Esophagus mucosa (tissue), 1 donor: ENCODE results near the gene ETV5. TPM values are rescaled to one million over a fixed set of nuclear protein-coding genes. Genes with fewer than 3 reads are reported as not detected.

ENCODE experiments used
- ATAC-seq: fragments of 200-7000 bp; cut with Tn5 transposase; one replicate; pipeline ENCODE4 v1.9.1; 2020
- total RNA-seq: library from RNA; stranded (reverse); gene quantifications from one replicate; pipeline ENCODE4 v1.2.4, GENCODE V29; 2023
- donor health status: DM: yes; HTN: yes; CAD: no.

Gene ETV5
- total RNA-seq, 1 donor from 2014 or later: 4.3 TPM

DNA sequence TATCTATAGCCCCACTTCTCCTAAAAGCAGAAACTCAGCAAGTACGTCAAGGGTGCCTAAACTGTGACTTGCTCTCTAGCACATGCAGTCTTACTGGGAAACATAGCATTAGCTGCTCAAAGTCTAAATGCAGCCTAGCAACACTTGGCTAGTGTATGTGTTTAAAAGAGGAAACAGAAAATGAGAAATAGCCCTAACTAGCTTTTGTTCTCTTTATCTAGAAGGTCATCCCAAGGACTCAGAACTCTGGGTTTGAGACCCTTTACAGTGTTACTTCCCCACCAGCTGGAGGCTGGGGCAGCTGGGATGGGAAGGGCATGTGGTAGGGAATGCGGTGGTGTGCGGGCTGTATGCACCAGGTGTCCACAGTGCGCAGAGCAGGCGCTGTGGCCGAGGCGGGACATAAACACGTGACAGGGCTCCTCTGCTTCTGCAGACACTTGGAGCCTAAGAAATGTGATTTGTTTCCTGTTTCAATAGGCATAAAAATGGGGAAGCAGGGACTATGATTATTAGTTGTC, 13.3 kb downstream of the ETV5 start:
- no peak for ATAC-seq

DNA sequence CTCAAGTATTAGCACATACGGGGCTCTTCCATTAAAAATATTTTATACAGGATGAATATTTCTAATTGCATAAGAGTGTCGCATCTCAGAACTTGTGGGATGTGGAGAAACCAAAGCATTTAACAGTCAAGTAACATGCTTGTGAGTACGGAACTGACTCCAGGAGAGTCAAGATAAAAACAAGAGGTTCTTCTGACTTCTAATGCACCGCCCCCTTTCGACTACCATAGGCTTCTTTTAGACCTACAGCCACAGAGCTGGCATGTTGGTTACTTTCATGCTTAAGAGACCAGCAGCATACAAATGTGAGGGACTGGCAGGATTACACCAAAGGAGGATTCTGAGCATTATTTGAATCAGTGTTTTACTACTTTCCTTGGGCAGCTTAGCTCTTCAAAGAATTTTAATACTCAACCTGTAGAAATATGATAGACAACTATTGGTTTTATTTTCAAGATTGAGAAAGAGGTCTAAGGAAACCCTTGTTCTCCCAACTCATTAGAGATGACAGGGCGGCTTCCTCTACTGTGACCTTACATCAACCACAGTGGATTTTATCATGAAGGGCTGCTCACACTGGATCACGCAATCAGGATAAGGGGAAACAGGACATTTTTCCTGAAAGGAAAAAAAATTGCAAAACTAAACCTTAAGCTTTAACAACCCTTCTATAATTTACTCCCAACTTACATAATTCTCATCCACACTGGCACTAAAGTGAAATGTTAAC, 14.0 kb downstream of the ETV5 start:
- no peak for ATAC-seq

DNA sequence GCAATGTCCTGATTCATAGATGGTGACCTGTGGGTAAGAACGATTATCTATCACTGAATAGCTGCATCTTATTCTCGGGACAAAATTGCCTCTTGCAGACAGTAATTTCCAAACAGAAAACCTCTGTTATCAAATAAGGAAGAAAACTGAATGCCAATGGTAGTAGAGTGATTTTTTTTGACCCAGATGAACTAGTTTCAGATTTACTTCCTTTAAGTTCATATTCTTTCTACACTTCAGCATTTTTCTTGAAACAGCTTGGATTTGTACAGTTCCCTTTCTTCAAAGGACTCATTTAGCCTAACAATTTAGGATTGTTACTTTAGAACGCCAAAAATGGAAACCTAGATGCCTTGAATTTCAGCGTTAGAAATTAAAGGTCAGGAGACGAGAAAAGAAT, 14.6 kb downstream of the ETV5 start:
- ATAC-seq: no peak

DNA sequence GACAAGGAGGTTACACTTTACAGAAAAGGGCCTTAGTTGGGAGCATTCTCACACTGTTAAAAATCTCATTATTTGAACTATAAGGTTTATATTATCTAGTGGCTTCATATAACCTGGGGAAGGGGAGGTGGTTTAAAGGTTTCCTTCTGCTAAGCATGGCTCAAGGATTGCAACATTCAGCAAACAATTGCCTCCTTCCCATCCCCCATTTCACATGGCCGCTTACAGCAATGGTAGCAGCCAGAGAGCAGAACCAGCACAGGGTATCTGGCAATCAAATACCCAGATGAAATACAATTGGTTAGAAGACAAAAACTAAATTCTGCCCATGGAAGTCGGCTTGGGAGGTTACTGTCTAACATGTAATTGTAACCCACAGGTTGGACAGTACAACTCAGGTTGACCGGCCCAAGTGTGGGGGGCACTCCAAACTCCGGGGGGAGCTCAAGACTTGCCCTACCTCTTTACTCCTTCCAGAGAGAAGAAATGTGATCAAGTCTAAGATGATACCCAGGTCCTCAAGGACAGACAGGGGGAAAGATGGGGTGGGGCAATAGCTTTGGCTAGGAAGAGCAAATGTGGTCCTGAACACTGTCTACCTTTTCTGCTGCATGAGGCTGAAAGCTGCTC, 15.5 kb downstream of the ETV5 start:
- ATAC-seq: no peak

DNA sequence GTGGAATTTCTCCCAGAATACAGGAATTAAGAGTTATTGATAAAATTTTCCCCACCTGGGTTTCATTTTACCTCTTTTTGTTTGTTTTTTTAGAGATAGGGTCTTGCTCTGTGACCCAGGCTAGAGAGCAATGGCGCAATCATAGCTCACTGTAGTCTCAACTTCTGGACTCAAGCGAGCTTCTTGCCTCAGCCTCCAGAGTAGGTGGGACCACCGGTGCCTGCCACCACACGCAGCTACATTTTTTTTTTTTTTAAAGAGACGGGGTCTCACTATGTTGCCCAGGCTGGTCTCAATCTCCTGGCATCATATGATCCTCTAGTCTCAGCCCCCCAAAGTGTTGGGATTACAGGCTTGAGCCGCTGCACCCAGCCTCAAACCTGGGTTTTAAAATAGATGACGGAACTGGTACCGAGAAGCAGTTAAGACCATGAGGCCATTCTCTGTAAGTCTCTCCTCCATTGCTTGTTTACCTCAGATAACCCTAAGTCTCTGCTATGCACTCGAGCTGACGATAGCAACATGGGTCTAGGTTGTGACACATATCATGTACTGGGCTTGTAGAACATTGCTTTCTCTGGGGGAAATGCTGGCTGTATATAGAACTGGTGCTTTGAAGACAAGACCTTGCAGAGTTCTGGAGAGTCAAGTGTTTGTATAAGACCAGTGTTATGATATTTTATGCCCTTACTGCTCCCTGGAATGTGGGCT, 16.4 kb downstream of the ETV5 start:
- no peak for ATAC-seq

DNA sequence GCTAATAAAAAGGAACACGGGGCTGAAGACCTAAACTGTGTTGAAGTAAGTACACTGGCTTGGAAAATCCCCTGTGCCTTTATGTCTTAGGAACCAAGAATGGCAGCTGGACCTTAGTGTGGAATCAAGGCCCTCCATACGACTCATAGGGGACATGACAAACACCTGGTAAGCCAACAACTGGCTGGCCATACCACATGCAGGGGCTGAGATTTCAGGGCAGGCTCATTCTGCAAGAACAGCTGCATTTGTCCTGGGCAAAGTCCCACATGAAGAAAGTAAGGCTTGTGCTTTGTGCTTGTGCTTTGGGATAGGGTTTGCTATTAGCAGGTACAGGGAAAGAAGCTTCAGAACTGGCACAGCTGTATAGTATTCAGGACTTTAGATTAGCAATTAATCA, 18.0 kb downstream of the ETV5 start:
- ATAC-seq: no peak

DNA sequence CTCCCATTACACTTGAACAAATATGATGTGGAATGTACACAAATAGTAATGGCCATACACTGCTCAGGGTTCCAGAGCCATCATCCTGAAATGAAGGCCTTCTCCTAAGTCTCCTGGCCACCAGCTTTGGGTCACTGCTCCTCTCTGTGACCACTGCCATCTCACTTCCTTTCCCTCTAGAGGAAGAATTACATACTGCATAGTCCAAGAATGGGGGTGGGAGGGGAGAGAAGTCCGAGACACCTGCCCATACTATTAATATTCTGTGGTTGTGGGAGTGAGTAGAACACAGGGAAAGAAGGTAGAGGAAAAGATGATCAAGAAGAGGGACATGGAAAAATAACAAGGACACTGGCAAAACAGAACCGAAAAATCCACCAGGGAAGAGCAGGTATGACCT, 20.6 kb downstream of the ETV5 start:
- no peak for ATAC-seq

DNA sequence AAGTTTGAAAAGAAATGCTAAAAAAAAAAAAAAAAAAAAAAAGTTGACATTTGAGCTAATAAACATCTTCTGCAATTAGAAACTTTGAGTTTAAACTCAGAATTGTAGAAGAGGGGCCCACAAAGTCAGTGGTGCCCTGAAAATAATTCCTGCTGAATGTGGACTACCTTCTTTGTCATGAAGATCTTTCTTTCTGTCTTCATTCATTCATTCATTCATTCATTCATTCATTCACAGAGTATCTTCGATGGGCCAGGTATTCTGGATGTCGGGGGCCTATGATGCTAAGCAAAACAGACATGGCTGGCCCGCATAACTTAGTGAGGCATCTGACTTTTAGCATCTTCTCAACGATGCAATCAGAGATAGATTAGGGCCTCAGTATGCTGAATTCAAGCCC, 24.6 kb downstream of the ETV5 start:
- no peak for ATAC-seq

DNA sequence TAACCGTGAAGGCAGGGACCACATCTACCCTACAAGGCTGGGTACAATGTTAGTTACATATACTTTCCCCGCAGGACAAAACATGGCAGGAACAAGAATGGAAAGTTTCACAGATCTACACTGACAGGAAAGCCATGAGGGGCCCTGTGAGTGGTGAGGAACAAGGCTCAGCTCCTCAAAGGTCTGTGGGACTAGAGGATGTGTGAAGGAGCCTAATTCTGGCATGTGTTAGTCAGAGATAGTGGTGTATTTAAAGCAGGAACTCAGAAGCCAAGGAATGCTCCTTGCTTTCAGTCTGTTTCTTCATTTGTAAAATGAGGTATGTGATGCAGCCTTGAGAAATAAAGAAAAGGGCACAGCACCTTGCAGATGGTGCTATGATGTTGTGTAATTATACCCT, 25.1 kb downstream of the ETV5 start:
- ATAC-seq: no peak

DNA sequence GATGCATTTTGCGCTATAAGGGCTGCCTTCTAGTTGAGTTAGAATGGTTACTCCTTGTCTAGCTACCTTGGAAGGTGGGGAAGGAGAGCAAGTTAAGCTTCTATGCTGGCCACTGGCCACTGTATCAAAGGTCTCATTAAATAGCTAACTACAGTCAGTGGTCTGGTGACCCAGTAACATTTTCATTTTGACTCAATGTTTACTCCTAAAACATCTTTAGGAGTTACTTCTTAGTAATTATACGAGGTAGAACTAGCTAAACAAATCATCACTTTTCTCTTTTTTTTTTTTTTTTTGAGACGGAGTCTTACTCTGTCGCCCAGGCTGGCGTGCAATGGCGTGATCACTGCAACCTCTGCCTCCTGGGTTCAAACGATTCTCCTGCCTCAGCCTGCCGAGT, 26.7 kb downstream of the ETV5 start:
- ATAC-seq: no peak

DNA sequence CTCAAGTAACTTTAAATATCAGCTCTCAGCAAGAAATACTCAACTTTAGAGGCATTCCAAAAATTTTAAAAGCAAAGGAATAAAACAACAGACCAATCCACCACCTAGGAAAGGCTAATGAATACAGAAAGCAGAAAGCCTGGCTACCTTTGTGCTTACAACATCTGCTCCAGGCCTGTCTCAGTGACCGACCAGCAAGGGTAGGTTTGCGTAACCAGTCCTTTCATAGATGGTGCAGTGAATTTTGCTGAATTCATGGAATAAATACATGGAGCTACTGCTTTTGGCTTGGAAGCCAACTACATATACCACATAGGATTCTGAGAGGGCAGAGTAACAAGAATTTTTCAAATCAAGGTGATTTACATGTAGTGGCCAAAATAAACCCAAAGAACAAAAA, 27.2 kb downstream of the ETV5 start:
- ATAC-seq: no peak

DNA sequence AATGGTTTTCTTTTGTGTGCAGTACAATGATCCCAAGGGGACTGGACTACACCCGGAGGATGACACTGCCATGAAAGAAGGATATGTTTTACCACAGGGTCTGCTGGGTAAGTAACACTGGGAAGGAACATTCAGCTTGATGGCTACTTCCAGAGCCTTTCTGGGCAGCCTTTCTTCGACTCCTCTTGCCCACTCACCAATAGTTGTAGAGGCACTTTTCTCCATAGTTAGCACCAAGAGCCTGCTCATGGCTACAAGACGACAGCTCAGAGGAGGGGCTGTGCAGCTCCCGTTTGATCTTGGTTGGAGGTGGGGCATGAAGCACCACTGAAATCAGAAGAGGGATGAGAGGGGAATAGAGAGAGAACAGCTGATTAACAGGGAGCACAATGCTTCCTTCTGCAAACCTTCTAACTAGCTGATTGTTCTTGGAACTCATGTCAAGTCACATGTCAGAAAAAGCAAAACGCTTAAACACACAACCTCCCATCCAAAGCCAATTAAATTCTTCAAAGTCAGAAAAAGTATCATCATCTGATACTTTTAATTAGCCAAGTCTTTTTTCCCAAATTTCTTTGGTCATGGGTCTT, 27.9 kb downstream of the ETV5 start:
- no peak for ATAC-seq

DNA sequence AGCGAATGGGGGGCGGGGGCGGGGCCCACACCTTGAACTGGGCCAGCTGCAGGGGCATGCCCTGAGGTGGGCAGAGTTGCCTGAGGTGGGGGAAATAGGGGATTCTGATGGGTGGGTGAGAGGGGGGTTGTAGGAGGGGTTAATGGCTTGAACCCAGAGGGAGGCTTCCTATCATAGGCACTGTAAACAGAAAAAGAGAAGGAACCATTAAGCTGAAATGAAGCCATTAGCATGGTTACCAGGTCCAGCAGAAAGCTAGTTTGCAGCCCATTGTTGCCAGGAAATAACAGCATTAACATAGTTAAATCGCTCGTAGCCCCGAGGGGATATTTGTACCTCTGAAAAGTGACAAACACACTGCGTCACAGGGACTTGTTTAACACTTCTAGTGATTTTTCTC, 29.0 kb downstream of the ETV5 start:
- no peak for ATAC-seq

DNA sequence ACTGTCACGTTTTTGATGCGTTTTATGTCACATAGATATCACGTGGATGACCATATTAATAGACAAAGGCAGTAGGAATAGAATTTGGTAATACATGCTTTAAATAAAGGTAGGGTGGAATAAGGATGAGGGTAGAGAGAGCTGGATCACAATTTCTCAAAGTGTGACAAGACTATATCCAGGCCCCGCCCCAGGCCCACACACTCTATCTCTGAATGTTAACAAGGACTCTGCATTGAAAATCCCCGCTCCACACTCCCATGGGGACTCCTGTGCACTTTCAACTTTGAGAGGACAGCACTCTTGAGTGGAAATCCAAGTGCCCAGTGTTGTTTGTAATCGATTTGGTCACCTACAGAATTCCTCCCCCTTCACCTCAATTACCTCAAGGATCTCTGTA, 31.4 kb downstream of the ETV5 start:
- ATAC-seq: no peak

DNA sequence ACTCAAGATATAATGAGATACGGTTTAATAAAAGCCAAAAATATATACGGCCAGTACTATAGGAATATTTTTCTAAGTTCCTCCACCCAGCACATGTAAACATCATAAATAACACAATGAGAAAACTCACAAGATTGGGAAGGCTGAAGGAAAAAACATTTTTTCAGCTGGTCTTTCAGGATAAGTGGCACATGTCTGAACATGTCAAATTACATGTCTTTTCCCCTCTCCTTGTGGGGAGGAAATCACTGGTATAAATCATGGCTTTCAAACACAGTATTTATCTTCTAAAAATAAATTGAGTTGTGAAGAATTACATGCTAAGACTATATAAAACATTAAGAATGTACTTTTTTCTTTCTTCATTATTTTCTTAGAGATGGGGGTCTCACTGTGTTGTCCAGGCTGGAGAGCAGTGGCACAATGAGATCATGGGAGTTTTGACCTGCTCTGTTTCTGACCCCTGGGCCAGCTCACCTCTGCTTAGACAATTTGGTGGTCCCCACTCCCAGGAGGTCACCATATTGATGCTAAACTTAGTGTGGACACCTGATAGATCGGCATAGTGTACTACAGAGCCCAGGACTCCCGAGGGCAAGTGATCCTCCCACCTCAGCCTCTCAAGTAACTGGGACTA, 32.8 kb downstream of the ETV5 start:
- no peak for ATAC-seq

DNA sequence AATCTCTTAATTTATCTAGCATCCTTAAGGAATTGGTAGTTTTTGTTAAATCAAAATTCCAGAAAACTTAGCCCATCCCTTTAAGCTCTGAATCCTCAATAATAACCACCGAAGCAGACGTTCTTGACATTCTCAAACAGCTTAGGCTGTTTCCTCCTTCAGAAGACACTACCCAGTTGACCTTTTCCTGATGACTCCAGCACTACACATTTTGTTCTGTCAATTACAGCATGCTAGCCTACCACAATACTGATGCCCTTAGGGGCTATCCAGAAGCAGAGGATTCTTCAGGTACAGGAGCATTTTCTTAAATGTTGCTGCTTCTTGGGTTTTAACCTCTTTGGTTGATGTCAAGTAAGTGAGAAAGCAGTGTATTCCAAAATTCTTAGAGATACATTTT, 33.4 kb downstream of the ETV5 start:
- ATAC-seq: no peak

DNA sequence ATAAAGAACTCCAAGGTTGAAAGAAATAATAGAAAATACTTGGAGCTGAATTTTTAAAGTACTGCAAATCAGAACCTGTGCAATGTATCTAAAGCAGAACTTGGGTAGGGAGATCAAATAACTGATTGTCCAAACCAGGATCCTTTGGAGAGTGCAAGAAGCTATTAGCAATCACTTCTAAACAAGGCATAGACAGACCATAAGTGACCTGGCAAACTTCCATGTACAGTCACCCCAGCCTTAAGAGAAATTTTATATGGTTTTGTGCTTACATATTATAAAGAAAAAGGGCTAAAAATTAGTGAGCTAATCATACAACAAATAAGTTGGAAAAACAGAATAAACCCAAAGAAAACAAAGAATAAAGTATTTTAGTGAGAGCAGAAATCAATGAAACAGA, 35.2 kb downstream of the ETV5 start:
- ATAC-seq: no peak

DNA sequence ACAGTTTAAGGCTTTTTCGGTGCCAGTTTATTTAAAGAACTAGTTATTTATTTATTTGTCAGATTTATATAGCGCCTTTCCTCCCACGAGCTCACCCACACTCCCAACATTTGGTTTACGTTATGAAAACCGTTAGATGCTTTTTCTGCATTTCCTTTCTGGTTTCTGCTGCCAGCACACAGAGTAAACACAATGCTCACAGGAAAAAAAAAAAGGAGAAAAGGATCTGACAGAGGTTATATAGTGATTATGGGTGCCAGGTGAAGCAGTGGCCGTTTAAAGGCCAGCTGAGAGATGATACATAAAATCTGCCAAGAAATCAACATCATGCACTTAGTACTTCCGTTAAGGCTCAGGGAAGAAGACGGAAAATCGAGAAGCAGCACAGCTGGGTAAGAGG, 37.9 kb downstream of the ETV5 start:
- ATAC-seq: no peak

DNA sequence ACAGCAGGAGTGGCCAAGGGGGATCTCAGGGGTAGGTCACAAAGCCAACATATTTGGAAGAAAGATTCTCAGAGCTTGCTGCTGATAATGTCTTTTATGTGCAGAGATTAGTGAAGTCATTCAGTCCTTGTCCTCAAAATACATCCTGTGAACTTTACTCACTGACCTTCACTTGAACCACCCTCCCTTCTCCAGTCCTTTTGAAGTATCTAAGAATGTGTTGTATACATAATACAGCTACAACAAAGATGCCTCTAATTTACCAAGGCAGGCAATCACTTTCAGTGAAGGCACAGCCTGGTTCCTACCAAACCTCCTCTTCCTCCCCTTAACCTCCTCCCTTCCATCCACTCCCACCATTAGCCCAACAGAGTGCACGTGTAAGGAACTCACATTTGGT, 38.3 kb downstream of the ETV5 start:
- no peak for ATAC-seq

DNA sequence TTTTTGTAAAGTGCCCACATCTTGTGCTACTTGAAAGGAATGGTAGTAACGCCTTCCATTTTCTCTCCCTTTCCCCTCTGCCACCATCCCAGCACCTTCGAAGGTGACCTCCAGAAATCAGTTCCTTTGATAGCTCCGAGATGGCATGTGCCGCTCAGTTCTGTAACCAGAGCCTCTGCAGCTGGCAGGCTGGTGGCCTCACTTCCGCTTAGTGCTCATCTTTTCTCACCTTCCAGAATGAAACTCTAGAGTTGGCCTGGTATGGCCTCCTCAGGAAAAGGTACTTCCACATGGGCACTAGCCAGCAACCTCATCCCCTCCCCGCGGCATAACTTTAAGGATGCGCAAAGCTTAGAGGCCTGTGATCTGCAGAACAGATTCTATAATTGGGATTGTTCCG, 38.8 kb downstream of the ETV5 start:
- ATAC-seq: no peak

DNA sequence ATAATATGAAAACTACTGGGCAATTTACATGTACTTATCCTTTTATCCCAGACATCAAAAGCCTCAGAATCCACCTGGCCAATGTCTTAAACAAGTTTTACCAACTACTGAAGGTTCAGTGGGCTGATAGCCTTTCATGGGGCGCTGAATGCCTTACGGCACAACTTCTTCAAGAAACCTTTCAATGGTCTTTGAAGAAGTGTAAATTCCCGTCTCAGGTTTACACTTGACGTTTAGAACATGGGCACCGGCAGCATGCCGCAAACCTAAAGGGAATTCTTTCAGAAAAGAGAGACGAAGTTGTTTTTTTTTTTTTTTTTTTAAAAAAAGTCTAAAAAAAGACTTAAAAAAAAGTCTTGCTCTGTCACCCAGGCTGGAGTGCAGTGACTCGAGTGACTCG, 39.7 kb downstream of the ETV5 start:
- no peak for ATAC-seq

DNA sequence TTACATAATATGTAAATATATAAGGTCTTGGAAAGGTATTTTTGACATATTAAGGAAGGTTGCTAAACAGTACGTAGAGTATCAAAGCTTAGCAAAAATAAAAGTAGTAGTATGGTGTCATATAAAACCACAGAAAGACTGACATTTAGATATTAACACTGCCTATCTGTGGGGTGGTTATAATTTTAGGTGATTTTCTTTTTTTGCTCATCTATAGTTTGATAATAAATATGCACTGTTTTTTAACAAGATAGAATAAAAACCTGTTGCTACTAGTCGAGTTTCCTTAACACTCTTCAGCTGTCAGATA, 40.7 kb downstream of the ETV5 start:
- ATAC-seq: no peak
